Activated naive CD4-positive, alpha-beta T cell treated with anti-CD3 and anti-CD28 coated beads, Interleukin-2, amount 50 U/mL, for 72 hours (primary cell): ENCODE data around the gene PTGER2. TPM values are rescaled to one million over a fixed set of nuclear protein-coding genes. Genes with fewer than 3 reads are reported as not detected.

Experiments used
- ATAC-seq, 2 donors: fragments of 150-1000 bp; cut with Tn5 transposase; 2 replicates each; pipeline ENCODE4 v1.10.0; 2021; ENCODE audit warnings: mild to moderate bottlenecking in 2 of 2, moderate library complexity in 2 of 2
- DNase-seq, 2 donors: peaks; one replicate each; pipeline ENCODE4 v3.0.0; 2021 to 2022; ENCODE audit warnings: low spot score in 2 of 2
- H3K27ac Mint-ChIP-seq, 2 donors: one replicate each; pipeline ENCODE4 v1.8.0; 2022; ENCODE audit warnings: mild to moderate bottlenecking in 2 of 2, mixed read lengths in 2 of 2
- H3K36me3 Mint-ChIP-seq, 2 donors: one replicate each; pipeline ENCODE4 v1.8.0; 2022; ENCODE audit warnings: mixed read lengths in 2 of 2
- H3K9me3 Mint-ChIP-seq, 2 donors: one replicate each; pipeline ENCODE4 v1.8.0; 2022; ENCODE audit warnings: mixed read lengths in 2 of 2
- total RNA-seq, 2 donors: library from RNA; stranded (reverse); gene quantifications; one replicate each; pipeline ENCODE4 v1.2.3, GENCODE V29; 2022

The PTGER2 gene
- total RNA-seq, 2 donors from 2014 or later = 1.2 to 2.5 TPM

- no peak overlapping the region for H3K27ac Mint-ChIP-seq
- DNase-seq = no peak
- no peak for ATAC-seq
- H3K9me3 Mint-ChIP-seq = no peaks in the 10 kb centered on the region
- H3K36me3 Mint-ChIP-seq = no peaks in the 10 kb centered on the region
Observed at GRCh38 chr14:52296378-52296777, 17.7 kb upstream of the PTGER2 start.

GRCh38 chr14:52298795-52299194 lies 15.3 kb upstream of the PTGER2 start:
- no peak overlapping the region for H3K27ac Mint-ChIP-seq
- H3K36me3 Mint-ChIP-seq = no peaks in the 10 kb centered on the region
- DNase-seq (no peak), ATAC-seq (no peak)
- no peaks in the 10 kb centered on the region for H3K9me3 Mint-ChIP-seq

- ATAC-seq = peak in 1 of 2 donors; percentile 26
- no peak for DNase-seq
- Mint-ChIP-seq H3K36me3 (no peaks in the 10 kb centered on the region), H3K9me3 (no peaks in the 10 kb centered on the region), H3K27ac (no peak overlapping the region)
Observed at GRCh38 chr14:52299692-52300278, 14.3 kb upstream of the PTGER2 start.

GRCh38 chr14:52303236-52303635 lies 10.9 kb upstream of the PTGER2 start:
- peaks cover 0 to 4% of the 10 kb centered on the region in 2 donors for H3K36me3 Mint-ChIP-seq
- H3K27ac Mint-ChIP-seq = peak overlapping the region in 1 of 2 donors; percentile 51
- DNase-seq (no peak), ATAC-seq (no peak)
- H3K9me3 Mint-ChIP-seq = no peaks in the 10 kb centered on the region

GRCh38 chr14:52304248-52304904 lies 9.7 kb upstream of the PTGER2 start:
- DNase-seq (no peak), ATAC-seq (no peak)
- Mint-ChIP-seq H3K9me3 (no peaks in the 10 kb centered on the region), H3K36me3 (peaks cover 0 to 6% of the 10 kb centered on the region in 2 donors), H3K27ac (no peak overlapping the region)

- no peak for DNase-seq
- Mint-ChIP-seq H3K9me3 (no peaks in the 10 kb centered on the region), H3K27ac (no peak overlapping the region), H3K36me3 (peaks cover 0 to 6% of the 10 kb centered on the region in 2 donors)
- no peak for ATAC-seq
Observed at GRCh38 chr14:52305014-52305413, 9.1 kb upstream of the PTGER2 start.

- H3K27ac Mint-ChIP-seq = peak overlapping the region in 1 of 2 donors; percentile 33
- no peaks in the 10 kb centered on the region for H3K9me3 Mint-ChIP-seq
- peaks cover 0 to 6% of the 10 kb centered on the region in 2 donors for H3K36me3 Mint-ChIP-seq
- ATAC-seq (no peak), DNase-seq (no peak)
Observed at GRCh38 chr14:52307376-52307775, 6.7 kb upstream of the PTGER2 start.

GRCh38 chr14:52307905-52308304 lies 6.2 kb upstream of the PTGER2 start:
- Mint-ChIP-seq H3K27ac (peak overlapping the region in 1 of 2 donors; percentile 33), H3K36me3 (peaks cover 0 to 6% of the 10 kb centered on the region in 2 donors), H3K9me3 (no peaks in the 10 kb centered on the region)
- ATAC-seq = peak; percentile 39 to 48
- no peak for DNase-seq

GRCh38 chr14:52310541-52310940 lies 3.6 kb upstream of the PTGER2 start:
- ATAC-seq (no peak), DNase-seq (no peak)
- no peak overlapping the region for H3K27ac Mint-ChIP-seq
- H3K36me3 Mint-ChIP-seq = peaks cover 6 to 12% of the 10 kb centered on the region in 2 donors
- H3K9me3 Mint-ChIP-seq = no peaks in the 10 kb centered on the region

- DNase-seq = no peak
- no peak overlapping the region for H3K27ac Mint-ChIP-seq
- H3K36me3 Mint-ChIP-seq = peaks cover 5 to 12% of the 10 kb centered on the region in 2 donors
- no peaks in the 10 kb centered on the region for H3K9me3 Mint-ChIP-seq
- ATAC-seq = no peak
Observed at GRCh38 chr14:52312931-52313355, 1.2 kb upstream of the PTGER2 start.

- Mint-ChIP-seq H3K36me3 (peaks cover 0 to 12% of the 10 kb centered on the region in 2 donors), H3K27ac (peak overlapping the region in 1 of 2 donors; percentile 73)
- ATAC-seq = no peak
Observed at GRCh38 chr14:52313462-52313861, 650 bp upstream of the PTGER2 start.

GRCh38 chr14:52314595-52315354 lies 663 bp downstream of the PTGER2 start:
- ATAC-seq (peak; percentile 51 to 58), DNase-seq (peak in 1 of 2 donors; percentile 47)
- Mint-ChIP-seq H3K27ac (peak overlapping the region; percentile 58 to 73), H3K36me3 (peaks cover 1 to 12% of the 10 kb centered on the region in 2 donors), H3K9me3 (no peaks in the 10 kb centered on the region)

More at GRCh38 chr14:52313462-52313861, 650 bp upstream of the PTGER2 start:
- DNase-seq = no peak
- H3K9me3 Mint-ChIP-seq = no peaks in the 10 kb centered on the region

GRCh38 chr14:52315355-52315718 lies 1.2 kb downstream of the PTGER2 start:
- H3K27ac Mint-ChIP-seq = peak overlapping the region in 1 of 2 donors; percentile 73
- no peak for DNase-seq
- peaks cover 7 to 12% of the 10 kb centered on the region in 2 donors for H3K36me3 Mint-ChIP-seq
- peak; percentile 11 to 32 for ATAC-seq
- H3K9me3 Mint-ChIP-seq = no peaks in the 10 kb centered on the region

GRCh38 chr14:52318062-52318461 lies 4.0 kb downstream of the PTGER2 start:
- Mint-ChIP-seq H3K9me3 (peaks cover 6 to 8% of the 10 kb centered on the region in 2 donors), H3K27ac (no peak overlapping the region), H3K36me3 (peaks cover 24 to 34% of the 10 kb centered on the region in 2 donors)
- DNase-seq (no peak), ATAC-seq (no peak)

GRCh38 chr14:52318826-52319645 lies 4.9 kb downstream of the PTGER2 start:
- DNase-seq (no peak), ATAC-seq (no peak)
- Mint-ChIP-seq H3K9me3 (peaks cover 6 to 12% of the 10 kb centered on the region in 2 donors), H3K36me3 (peaks cover 19 to 44% of the 10 kb centered on the region in 2 donors), H3K27ac (no peak overlapping the region)

- Mint-ChIP-seq H3K9me3 (peaks cover 6 to 13% of the 10 kb centered on the region in 2 donors), H3K27ac (no peak overlapping the region), H3K36me3 (peaks cover 14 to 51% of the 10 kb centered on the region in 2 donors)
- ATAC-seq = no peak
- DNase-seq = no peak
Observed at GRCh38 chr14:52319919-52320318, 5.8 kb downstream of the PTGER2 start.
